NCI-H1694 (cell line): ENCODE data around the gene BCAS3.

Experiments
- DNase-seq: peaks from one replicate; lab custom pipeline; 2025; lab: John Stamatoyannopoulos, UW

BCAS3 gene

DNA sequence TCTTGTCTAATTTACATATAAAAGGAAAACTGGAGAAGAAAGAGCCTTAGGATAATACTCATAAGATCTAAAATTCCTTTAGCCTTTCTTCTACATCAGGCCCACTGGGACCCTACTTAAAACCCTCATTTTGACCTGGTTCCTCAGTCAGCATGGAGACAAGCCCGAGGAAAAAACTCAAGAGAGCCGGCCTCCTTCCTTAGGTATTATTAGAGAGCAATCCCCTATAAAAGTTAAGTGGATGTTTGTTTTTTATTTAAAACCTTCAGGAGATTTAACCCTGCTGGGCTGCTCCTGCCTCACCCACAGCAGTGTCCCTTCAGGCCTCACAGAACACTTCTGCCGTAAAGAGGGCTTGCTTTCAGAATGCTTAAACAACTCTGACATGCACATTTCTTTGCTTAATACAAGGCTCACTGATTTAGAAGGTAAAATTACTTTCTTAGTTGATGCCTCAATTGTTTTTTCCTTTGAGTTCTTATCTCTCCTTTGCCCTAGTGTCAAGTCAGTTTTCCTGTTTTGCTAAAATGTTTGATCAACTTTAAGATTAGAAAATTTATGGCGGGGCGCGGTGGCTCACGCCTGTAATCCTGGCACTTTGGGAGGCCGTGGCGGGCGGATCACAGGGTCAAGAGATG, 576.4 kb downstream of the BCAS3 start:
- no peak for DNase-seq

GRCh38 chr17:61254904-61255303, 577.3 kb downstream of the BCAS3 start:
- no peak for DNase-seq

DNA sequence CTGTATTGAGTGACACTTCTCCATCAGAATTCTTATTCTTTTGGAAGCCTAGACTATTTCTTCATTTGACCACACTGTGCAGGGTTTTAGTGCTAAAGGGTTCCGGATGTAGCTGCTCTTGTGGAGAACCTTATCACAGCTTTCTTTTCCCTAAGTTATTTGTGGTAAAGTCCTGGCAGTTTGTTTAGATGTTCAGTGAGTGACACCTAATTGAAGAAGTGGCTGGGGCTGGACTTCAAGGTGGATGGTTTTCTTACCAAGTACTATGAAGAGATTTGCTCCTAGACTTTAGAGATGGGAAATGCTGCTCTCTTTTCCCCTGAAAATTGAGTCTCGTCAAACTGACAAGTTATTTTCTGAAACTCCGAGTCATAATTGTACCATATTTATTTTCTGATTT, 578.0 kb downstream of the BCAS3 start:
- DNase-seq: no peak

DNA sequence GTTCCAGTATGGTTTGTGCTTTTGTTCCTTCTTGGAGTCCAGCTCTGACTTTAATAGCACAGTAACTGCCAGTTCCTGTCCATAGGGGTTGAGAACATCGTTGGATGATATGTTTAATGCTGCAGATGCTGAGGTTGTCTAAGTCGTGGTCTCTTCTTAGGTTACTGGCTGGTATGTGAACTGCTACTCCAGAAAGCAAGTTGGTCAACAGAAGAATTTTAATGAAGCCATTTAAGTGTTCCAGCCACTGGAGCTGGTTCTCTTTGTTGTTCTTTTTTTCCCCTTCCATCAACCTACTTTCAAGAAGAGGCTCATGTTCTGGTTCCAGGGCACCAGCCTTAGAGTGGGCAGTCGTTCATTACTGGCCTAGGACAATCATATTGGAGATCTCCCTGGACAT, 581.7 kb downstream of the BCAS3 start:
- DNase-seq: no peak

- no peak for DNase-seq
Measured at GRCh38 chr17:61260071-61260797, 582.6 kb downstream of the BCAS3 start.

DNA sequence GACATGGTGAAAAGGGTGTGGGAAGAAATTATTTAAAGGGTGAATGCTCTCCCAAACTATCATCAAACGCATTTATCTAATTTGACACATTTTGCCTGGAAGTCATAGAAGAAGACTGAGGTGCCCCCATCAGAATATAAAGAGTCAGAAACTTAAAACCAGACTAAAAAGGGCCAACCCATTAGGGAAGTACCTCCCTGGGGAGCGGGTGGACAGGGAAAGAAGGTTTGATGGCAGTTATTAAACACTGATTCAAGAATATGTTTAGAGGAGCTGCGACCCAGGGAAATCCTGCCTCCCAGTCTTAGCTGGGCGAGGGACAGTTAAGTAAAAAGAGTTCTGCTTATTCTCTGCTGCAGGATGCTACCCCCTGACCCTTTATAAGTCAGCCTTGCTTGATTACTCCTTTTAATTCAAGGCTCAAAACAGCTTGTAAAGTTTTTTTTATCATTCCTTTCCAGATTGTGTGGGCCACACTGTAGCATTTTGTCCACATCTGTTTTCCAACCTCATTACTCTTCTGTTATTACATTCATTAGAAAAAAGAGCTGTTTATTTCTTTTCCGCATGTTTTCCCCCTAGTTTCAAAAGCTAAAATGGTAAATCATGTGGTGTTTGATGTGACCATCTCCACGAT, 583.5 kb downstream of the BCAS3 start:
- DNase-seq: no peak

- DNase-seq: no peak
Measured at GRCh38 chr17:61265397-61265796, 587.7 kb downstream of the BCAS3 start.

DNA sequence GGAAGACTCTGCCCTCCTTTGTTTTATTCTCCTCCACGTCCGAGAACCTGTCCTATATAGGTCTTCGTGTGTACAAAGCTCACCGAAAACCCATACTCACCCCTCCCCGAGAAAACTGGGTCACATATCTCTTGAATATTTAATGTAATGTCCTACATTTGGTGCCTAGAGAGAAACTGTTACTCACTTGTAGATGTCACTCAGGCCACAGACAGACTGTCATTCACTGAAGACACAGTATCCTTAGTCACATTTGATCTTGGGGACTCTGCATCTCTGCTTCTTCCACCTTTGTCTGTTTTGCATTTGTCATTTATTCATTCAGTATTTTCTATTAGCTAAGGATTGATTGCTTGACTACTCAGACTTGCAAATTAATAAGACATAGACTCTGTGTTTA, 590.2 kb downstream of the BCAS3 start:
- no peak for DNase-seq

GRCh38 chr17:61275395-61275794, 597.7 kb downstream of the BCAS3 start:
- no peak for DNase-seq

DNA sequence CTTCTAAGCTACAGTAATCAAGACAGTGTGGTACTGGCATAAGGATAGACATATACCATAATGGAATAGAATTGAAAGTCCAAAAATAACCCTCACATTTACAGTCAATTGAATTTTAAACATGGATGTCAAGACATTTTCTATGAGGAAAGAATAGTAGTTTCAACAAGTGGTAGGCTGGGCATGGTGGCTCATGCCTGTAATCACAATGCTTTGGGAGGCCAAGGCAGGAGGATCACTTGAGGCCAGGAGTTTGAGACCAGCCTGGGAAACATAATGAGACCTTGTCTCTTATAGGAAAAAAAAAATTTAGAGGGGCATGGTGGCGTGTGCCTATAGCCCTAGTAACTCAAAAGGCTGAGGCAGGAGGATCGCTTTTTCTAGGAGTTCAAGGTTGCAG, 599.2 kb downstream of the BCAS3 start:
- DNase-seq: no peak

DNA sequence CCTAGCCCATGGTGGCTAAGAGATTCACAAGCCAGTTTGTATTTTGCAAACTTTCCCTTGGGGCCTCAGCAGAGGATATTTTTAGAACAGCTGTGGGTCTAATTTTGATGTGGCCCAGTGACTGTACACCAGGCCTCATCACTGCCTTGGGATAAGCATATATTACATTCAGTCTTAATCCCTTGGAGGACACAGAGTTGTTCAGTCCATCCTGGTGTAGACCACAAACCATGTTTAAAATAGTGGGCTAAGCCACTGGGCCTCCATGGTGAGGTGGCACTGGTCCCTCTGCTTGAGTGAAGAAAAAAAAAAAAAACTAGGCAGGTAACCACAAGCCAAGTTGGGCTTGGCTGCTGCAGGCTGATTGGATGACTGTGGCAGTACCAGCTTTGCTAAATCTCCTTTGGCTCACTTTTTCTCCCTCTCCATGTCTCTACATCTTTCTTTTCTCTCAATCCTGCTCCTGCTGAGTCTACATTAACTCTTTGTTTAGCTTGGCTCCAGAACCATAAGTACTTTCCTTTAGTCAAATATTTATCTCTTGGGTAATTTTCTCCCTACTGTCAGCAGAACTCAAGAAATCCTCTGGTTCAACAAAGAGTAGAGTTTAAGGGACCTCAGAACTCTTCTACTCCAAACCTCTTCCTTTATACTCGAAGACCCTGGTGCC, 602.0 kb downstream of the BCAS3 start:
- DNase-seq: no peak

GRCh38 chr17:61280338-61280737, 602.7 kb downstream of the BCAS3 start:
- no peak for DNase-seq

DNA sequence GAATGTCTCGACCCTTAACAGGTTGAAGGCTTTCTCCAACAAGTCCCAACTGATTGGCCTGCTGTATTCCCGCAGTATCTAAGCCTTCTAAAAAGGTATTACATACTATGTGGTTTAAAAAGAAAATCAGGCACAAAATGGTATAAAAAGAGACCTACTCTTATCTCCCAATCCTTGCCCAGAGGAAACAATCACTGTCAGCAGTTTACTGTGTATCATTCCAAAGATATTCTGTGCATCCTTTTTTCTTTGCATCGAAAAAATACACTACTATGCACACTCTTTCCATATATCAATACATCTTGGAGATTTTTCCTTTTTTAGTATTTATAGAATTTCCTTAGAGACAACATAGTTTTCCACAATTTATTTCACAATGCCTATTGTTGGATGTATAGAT, 603.2 kb downstream of the BCAS3 start:
- DNase-seq: no peak

DNA sequence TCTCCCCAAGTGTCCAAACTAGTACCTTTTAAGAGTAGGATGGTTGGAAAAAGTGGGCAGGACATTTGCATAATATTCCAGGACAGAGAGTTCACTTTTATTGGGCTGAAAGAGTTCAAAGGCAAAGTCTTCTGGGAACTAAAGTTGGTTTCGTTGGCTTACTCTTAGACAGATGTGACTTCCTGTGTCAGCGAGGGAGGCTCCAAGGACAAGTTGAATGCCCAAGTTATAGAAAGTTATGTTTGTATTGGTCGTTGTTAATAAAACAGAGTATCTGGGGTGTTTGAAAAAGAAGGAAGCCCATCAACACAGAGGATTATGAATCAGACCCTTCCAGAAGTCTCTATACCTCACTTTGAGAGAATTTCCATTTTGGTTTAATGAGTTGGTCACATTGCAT, 604.7 kb downstream of the BCAS3 start:
- no peak for DNase-seq

DNA sequence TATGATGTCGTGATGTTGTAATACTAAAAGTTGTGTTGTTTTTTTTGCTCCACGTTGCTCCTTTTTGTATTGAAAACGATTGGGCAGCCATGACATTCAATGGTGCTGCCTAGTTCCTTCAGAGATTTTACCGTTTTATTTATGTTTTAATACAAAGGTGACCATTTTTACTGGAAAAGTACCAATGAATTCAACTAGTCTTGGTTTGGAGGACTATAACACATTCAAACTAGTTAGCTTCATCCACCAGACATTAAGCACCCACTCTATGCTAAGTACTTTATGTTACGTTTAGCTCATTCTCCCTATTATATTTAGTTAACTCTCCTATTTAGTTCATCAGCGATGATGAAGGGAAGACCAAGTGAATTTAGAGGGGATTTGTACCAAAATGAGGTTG, 605.4 kb downstream of the BCAS3 start:
- no peak for DNase-seq

DNA sequence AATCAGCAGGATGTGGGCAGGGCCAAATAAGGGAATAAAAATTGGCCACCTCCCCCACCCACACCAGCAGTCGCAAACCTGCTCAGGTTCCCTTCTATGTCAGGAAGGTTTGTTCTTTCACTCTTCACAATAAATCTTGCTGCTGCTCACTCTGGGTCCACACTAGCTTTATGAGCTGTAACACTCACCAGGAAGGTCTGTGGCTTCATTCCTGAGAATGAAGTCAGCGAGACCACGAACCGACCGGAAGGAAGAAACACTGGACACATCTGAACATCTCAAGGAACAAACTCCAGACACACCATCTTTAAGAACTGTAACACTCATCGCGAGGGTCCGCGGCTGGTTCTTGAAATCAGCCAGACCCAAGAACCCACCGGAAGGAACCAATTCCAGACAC, 606.5 kb downstream of the BCAS3 start:
- DNase-seq: no peak

GRCh38 chr17:61284746-61285145, 607.1 kb downstream of the BCAS3 start:
- no peak for DNase-seq

GRCh38 chr17:61285526-61286320, 608.1 kb downstream of the BCAS3 start:
- DNase-seq: no peak

DNA sequence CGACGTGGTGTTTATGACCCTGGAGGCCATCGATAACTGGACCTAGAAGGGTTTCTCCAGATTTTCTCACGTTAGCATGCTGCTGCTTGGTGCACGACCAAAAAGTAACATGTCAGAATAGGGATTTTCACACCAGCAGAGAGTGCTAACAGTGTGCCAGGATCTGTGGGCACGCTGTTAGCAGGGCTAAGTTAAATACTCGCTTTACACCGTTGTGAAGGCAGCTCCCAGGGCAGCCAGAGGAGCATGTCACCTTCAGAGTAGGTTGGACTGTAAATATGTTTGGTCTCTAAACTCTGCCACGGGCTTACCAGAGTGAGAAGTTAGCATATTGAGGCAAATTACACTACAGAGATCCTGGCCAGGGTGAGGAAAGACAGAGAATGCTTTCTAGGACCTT, 608.8 kb downstream of the BCAS3 start:
- no peak for DNase-seq

GRCh38 chr17:61289408-61290385, 612.0 kb downstream of the BCAS3 start:
- no peak for DNase-seq
